Measurements from ENCODE around the gene DUSP22.

DNA sequence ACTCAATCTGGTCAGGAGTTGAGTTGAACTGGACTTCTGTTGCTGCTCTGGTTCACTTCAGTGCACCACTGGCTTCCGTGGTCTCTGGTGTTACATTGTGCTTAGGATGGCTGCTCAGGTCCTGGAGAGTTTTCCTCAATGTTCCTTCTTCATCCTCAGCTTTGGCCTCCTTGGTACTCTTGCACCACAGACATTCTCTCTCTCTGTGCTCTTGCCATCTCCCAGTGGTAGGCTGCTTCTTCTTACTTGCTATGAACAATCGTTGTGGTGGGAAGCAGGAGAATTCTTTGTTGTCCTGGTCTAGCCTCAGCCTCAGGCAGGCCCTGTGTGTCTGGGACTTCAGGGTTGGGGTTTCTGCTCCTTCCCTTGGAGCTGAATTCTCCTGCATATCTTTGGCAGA is 14.5 kb upstream of the DUSP22 start:
- TF ChIP-seq, protein P1, sequence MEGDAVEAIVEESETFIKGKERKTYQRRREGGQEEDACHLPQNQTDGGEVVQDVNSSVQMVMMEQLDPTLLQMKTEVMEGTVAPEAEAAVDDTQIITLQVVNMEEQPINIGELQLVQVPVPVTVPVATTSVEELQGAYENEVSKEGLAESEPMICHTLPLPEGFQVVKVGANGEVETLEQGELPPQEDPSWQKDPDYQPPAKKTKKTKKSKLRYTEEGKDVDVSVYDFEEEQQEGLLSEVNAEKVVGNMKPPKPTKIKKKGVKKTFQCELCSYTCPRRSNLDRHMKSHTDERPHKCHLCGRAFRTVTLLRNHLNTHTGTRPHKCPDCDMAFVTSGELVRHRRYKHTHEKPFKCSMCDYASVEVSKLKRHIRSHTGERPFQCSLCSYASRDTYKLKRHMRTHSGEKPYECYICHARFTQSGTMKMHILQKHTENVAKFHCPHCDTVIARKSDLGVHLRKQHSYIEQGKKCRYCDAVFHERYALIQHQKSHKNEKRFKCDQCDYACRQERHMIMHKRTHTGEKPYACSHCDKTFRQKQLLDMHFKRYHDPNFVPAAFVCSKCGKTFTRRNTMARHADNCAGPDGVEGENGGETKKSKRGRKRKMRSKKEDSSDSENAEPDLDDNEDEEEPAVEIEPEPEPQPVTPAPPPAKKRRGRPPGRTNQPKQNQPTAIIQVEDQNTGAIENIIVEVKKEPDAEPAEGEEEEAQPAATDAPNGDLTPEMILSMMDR (IDR thresholded peaks at IDR 0.05), result no peak
- TF ChIP-seq EZH2 (IDR thresholded peaks at IDR 0.05), result no peak
